ENCODE measurements around the gene OR1F1.
A peak's percentile ranks its signal among the peaks of the same experiment; 100 is the strongest.
"Not testable (repeated sequence)": the region's sequence is repeated elsewhere in the genome, so short reads cannot be mapped to it uniquely, and the experiment has no call there.

Gene OR1F1

DNA sequence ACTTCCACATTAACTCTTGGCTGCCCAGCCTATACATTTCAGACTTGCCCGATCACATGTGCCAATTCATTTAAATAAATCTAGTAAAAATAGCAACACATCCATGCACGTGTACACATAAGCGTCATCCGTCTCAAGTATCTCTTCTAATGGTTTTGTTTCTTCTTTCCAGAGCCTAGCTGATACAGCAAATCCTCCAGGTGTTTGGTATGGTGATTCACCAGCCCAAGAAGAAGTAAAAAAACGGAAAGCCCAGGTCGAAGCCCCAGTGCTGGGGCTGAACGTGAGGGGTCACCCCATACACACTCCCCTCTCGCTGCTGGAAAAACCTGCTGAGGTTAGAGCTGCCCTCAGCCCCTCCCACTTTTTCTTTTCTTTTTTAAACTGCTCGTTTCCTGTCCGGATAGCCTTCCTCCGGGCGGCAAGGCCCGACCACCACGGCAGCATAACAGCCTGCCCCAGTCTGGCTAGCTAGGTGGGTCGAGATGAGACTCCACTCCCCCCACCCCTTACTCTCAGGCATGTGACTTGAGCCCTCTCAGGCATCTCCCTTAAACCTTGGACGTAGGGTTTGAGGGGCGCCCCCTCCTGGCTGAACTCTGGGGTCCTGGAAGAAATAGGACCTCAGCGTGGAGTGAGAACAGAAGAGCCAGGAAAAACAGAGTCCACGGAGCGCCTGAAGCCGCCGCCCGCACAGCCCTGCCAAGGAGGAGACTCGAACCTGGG lies 13.9 kb upstream of the OR1F1 start:
- Histone ChIP-seq H3K4me3 (ENCODE audit: low read depth, low read length) (peak overlapping the region; percentile 41), H3K36me3 (no peaks in the 10 kb centered on the region), H3K9me3 (ENCODE audit: severe bottlenecking) (no peaks in the 10 kb centered on the region), H3K27me3 (ENCODE audit: insufficient read depth, low read depth, severe bottlenecking) (peaks cover 16% of the 10 kb centered on the region), H3K27ac (no peak overlapping the region)
- TF ChIP-seq, protein P1, sequence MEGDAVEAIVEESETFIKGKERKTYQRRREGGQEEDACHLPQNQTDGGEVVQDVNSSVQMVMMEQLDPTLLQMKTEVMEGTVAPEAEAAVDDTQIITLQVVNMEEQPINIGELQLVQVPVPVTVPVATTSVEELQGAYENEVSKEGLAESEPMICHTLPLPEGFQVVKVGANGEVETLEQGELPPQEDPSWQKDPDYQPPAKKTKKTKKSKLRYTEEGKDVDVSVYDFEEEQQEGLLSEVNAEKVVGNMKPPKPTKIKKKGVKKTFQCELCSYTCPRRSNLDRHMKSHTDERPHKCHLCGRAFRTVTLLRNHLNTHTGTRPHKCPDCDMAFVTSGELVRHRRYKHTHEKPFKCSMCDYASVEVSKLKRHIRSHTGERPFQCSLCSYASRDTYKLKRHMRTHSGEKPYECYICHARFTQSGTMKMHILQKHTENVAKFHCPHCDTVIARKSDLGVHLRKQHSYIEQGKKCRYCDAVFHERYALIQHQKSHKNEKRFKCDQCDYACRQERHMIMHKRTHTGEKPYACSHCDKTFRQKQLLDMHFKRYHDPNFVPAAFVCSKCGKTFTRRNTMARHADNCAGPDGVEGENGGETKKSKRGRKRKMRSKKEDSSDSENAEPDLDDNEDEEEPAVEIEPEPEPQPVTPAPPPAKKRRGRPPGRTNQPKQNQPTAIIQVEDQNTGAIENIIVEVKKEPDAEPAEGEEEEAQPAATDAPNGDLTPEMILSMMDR (IDR thresholded peaks at IDR 0.05; ENCODE audit: low read depth, low read length) = peak; percentile 61; the same call in 1 of the 2 replicates
- peak; percentile 87 for DNase-seq

DNA sequence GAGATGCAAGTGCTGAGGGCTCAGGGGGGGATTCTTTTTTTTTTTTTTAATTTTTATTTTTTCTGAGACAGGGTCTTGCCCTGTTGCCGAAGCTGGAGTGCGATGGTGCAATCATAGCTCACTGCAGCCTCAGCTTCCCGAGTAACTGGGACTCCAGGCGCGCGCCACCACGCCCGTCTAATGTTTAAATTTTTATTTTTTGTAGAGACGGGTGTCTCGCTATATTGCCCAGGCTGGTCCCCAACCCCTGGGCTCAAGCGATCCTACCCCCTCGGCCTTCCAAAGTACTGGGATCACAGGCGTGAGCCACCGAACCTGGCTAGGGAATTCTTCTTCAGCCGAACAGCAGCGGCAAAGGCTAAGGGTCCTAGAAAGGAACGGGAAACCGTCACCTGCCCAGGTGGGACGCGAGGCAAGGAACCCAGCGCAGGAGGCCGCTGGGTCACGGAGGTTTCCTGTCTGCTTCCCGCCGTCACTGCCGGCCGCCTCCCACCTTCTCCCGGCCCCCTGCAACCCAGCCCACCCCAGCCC lies 13.3 kb upstream of the OR1F1 start:
- no peak for DNase-seq
- H3K36me3 ChIP-seq = no peaks in the 10 kb centered on the region
- TF ChIP-seq, protein P1 (IDR thresholded peaks at IDR 0.05; ENCODE audit: low read depth, low read length) = no peak
- H3K9me3 ChIP-seq (ENCODE audit: severe bottlenecking) = no peaks in the 10 kb centered on the region
- no peak overlapping the region for H3K27ac ChIP-seq
- peak overlapping the region; percentile 41 for H3K4me3 ChIP-seq (ENCODE audit: low read depth, low read length)
- peaks cover 22% of the 10 kb centered on the region for H3K27me3 ChIP-seq (ENCODE audit: insufficient read depth, low read depth, severe bottlenecking)

DNA sequence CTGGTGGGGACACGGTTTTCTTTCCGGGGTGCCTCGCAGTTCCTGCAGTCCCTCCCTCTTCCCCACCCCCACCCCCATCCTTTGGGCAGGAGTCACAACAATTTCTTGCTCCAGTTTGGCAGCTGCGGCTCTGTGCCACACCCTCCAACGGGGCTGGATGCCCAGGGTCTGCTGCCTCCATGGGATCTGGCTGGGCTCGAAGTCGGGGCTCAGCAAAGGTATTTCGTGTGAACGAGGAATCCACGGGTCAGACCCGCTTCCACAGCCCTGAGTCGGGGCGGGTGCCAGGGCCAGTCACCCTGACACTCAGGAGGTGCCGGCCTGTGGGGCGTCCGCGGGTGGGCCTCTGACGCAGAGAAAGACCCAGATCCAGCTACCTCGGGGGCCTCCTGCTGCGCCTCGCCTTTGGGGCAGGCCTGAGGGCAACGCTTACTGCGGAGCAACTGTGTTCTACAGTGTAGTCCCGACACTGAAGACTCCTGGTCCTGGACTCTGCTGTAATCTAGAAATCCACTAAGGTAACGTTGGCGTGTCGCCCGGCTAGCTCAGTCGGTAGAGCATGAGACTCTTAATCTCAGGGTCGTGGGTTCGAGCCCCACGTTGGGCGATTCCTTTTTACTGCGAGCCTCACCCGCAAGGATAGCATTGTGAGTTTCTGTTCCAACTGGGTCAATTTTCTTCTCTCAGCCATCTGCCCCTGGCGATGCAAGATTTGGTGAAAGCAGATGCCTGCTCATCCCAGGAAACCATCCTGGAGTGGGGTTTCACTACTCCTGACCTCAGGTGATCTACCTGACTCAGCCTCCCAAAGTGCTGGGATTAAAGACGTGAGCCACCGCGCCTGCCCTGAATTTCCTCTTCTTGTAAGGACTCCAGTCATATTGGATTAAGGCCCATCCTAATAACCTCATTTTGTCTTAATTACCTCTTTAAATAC lies 12.6 kb upstream of the OR1F1 start:
- peak overlapping the region; percentile 41 for H3K4me3 ChIP-seq (ENCODE audit: low read depth, low read length)
- H3K27ac ChIP-seq = no peak overlapping the region
- peak; percentile 46 for DNase-seq
- H3K36me3 ChIP-seq = no peaks in the 10 kb centered on the region
- peaks cover 29% of the 10 kb centered on the region for H3K27me3 ChIP-seq (ENCODE audit: insufficient read depth, low read depth, severe bottlenecking)
- TF ChIP-seq, protein P1 (IDR thresholded peaks at IDR 0.05; ENCODE audit: low read depth, low read length) = no peak
- H3K9me3 ChIP-seq (ENCODE audit: severe bottlenecking) = no peaks in the 10 kb centered on the region

DNA sequence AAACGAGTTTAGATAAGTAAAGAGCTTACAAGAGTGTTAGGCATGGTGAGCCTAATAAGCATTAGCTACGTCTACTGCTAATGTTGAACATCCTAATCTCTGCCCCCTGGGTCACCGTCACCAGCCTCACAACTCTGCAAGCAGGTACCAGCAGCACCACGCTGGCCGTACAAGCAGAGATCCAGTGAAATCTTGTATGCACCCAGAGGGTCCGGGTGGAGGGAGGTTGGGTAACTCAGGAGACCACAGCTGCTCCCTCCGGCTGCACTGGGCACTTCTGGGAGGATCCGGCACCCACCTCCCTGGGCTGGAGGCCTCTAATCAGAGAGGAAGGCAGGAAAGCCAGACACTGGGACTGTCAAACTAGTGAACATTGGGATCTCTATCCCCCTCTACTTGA lies 8.4 kb upstream of the OR1F1 start:
- H3K27me3 ChIP-seq (ENCODE audit: insufficient read depth, low read depth, severe bottlenecking) = peaks cover 69% of the 10 kb centered on the region
- TF ChIP-seq, protein P1 (IDR thresholded peaks at IDR 0.05; ENCODE audit: low read depth, low read length) = no peak

DNA sequence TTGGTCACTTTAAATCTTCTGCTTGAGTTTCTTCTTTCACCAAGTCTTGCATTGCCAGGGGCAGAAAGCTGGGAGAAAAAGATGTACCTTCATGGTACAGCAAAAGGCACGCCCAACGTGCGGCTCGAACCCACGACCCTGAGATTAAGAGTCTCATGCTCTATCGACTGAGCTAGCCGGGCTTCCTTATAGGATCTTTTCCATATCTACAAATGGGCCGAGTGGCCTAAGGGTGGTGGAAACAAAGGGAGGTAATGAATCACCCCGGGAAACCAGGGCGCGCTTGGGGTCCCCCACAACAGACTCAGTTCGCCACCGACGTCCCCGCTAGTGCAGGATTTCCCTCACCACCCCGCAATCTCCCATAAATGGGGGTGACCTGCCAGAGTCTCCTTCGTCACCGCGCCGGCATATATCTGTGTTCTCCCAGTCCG lies 7.5 kb upstream of the OR1F1 start:
- DNase-seq = no peak
- H3K27me3 ChIP-seq (ENCODE audit: insufficient read depth, low read depth, severe bottlenecking) = peaks cover 65% of the 10 kb centered on the region
- TF ChIP-seq, protein P1 (IDR thresholded peaks at IDR 0.05; ENCODE audit: low read depth, low read length) = no peak

More for the DNA sequence above, 8.4 kb upstream of the OR1F1 start:
- no peak overlapping the region for H3K27ac ChIP-seq
- no peak overlapping the region for H3K4me3 ChIP-seq (ENCODE audit: low read depth, low read length)
- no peak for DNase-seq
- no peaks in the 10 kb centered on the region for H3K9me3 ChIP-seq (ENCODE audit: severe bottlenecking)
- no peaks in the 10 kb centered on the region for H3K36me3 ChIP-seq

DNA sequence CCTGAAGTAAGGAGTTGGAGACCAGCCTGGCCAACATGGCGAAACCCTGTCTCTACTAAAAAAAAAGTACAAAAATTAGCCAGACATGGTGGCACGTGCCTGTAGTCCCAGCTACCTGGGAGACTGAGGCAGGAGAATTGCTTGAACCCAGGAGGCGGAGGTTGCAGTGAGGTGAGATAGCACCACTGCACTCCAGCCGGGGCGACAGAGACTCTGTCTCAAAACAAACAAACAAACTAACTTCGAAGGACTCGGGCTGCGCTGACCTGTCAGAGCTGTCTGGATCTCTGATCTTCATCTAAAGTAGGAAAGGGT lies 5.8 kb upstream of the OR1F1 start:
- not testable (repeated sequence) for H3K9me3 ChIP-seq (ENCODE audit: severe bottlenecking); H3K36me3 ChIP-seq; H3K27ac ChIP-seq; DNase-seq
- Histone ChIP-seq H3K27me3 (ENCODE audit: insufficient read depth, low read depth, severe bottlenecking) (peaks cover 60% of the 10 kb centered on the region), H3K4me3 (ENCODE audit: low read depth, low read length) (0 out of 2 replicates have a peak overlapping the region, but pooled peaks have one; percentile 56)

More for the DNA sequence above, 7.5 kb upstream of the OR1F1 start:
- Histone ChIP-seq H3K27ac (no peak overlapping the region), H3K36me3 (no peaks in the 10 kb centered on the region), H3K4me3 (ENCODE audit: low read depth, low read length) (no peak overlapping the region), H3K9me3 (ENCODE audit: severe bottlenecking) (no peaks in the 10 kb centered on the region)

Data from WERI-Rb-1 (cell line).